ENCODE measurements around the gene SCP2. TPM values are rescaled to one million over a fixed set of nuclear protein-coding genes. Genes with fewer than 3 reads are reported as not detected.

SCP2 gene
- total RNA-seq, 3 donors from 2014 or later = 97.3 to 144 (median 139) TPM

DNA sequence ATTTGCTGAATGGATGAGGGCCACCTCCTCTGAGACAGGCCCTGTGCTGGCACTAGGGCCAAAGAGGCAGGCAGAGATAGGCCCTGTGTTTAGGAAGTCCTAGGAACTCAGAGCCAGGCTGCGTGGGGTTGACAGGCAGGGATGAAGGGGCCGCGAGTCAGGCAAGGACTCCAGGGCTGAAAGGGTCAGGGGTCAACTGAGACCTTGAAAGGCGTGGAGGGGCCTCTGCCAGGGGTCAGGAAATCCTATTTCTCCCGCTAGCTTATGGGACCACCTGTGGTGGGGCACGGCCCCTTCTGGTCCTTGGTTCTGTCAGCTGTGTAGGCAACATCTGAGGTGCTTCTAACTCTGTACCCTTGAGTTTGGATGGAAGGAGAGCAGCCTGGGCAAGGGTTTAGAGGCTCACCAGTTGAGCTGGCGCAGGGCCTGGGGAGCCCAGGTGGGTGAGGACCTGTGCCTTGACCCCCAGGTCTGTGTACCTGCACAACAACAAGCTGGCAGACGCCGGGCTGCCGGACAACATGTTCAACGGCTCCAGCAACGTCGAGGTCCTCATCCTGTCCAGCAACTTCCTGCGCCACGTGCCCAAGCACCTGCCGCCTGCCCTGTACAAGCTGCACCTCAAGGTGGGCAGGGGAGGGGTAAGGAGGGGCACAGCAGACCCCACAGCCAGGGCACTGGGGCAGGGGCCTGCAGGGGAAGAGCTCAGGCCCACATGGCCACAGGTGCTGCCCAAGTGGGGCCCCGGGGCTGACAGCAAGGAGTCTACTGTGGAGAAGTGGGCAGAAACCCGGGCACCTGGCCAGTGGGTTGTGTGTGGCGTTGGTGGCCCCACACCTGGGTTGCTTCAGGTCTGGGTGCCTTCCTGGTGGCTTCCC, 149.9 kb downstream of the SCP2 start:
- Histone ChIP-seq H3K27me3 (no peaks in the 10 kb centered on the region), H3K4me3 (no peak overlapping the region), H3K4me1 (no peaks in the 10 kb centered on the region), H3K27ac (no peak overlapping the region), H3K36me3 (no peaks in the 10 kb centered on the region), H3K9me3 (no peaks in the 10 kb centered on the region)
- intact Hi-C loops (cut with DNase I; ENCODE audit: low total_unique reads) = loop anchor here (10.0 kb wide), 1 partner anchor 358 kb away; no protein-coding TSS in a partner anchor
- peak in 1 of 2 donors; percentile 33 for DNase-seq (ENCODE audit: low spot score in 2 of 2)
- TF ChIP-seq CTCF (IDR thresholded peaks at IDR 0.05) (no peak), POLR2A (IDR thresholded peaks at IDR 0.05) (no peak), POLR2AphosphoS5 (IDR thresholded peaks at IDR 0.05) (no peak)

DNA sequence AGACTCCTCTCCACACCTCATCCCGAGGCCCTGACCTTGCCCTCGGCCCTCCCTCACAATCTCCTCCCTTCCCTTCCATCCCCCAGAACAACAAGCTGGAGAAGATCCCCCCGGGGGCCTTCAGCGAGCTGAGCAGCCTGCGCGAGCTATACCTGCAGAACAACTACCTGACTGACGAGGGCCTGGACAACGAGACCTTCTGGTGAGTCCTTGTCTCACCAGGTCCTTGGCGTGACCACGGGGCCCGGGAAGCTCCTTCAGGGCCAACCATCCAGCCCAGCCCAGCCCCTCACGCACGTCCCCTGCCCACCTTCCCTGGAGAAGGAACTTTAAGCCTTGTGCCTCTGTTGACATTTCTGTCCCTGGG, 150.5 kb downstream of the SCP2 start:
- DNase-seq (ENCODE audit: low spot score in 2 of 2) = no peak
- H3K4me1 ChIP-seq = no peaks in the 10 kb centered on the region
- intact Hi-C loops (cut with DNase I; ENCODE audit: low total_unique reads) = loop anchor here (10.0 kb wide), 1 partner anchor 357 kb away; no protein-coding TSS in a partner anchor
- H3K4me3 ChIP-seq = no peak overlapping the region
- TF ChIP-seq CTCF (IDR thresholded peaks at IDR 0.05) (no peak), POLR2A (IDR thresholded peaks at IDR 0.05) (no peak), POLR2AphosphoS5 (IDR thresholded peaks at IDR 0.05) (no peak)
- H3K9me3 ChIP-seq = no peaks in the 10 kb centered on the region
- no peaks in the 10 kb centered on the region for H3K27me3 ChIP-seq
- no peaks in the 10 kb centered on the region for H3K36me3 ChIP-seq
- H3K27ac ChIP-seq = no peak overlapping the region

DNA sequence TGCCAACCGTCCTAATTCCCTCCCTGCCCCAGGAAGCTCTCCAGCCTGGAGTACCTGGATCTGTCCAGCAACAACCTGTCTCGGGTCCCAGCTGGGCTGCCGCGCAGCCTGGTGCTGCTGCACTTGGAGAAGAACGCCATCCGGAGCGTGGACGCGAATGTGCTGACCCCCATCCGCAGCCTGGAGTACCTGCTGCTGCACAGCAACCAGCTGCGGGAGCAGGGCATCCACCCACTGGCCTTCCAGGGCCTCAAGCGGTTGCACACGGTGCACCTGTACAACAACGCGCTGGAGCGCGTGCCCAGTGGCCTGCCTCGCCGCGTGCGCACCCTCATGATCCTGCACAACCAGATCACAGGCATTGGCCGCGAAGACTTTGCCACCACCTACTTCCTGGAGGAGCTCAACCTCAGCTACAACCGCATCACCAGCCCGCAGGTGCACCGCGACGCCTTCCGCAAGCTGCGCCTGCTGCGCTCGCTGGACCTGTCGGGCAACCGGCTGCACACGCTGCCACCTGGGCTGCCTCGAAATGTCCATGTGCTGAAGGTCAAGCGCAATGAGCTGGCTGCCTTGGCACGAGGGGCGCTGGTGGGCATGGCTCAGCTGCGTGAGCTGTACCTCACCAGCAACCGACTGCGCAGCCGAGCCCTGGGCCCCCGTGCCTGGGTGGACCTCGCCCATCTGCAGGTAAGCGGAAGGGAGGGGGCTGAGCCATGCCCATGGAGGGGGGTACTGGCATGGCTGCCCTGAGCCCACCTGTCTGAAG, 151.4 kb downstream of the SCP2 start:
- no peak for DNase-seq (ENCODE audit: low spot score in 2 of 2)

GRCh38 chr1:53079251-53079650, 152.2 kb downstream of the SCP2 start:
- H3K9me3 ChIP-seq = no peaks in the 10 kb centered on the region
- no peaks in the 10 kb centered on the region for H3K36me3 ChIP-seq
- H3K27me3 ChIP-seq = no peaks in the 10 kb centered on the region
- no peak overlapping the region for H3K27ac ChIP-seq
- H3K4me3 ChIP-seq = no peak overlapping the region
- DNase-seq (ENCODE audit: low spot score in 2 of 2) = no peak
- TF ChIP-seq POLR2A (IDR thresholded peaks at IDR 0.05) (no peak), POLR2AphosphoS5 (IDR thresholded peaks at IDR 0.05) (no peak)
- no peaks in the 10 kb centered on the region for H3K4me1 ChIP-seq
- intact Hi-C loops (cut with DNase I; ENCODE audit: low total_unique reads) = loop anchor here (10.0 kb wide), 1 partner anchor 356 kb away; no protein-coding TSS in a partner anchor

More for the DNA sequence above, 151.4 kb downstream of the SCP2 start:
- Histone ChIP-seq H3K9me3 (no peaks in the 10 kb centered on the region), H3K27me3 (no peaks in the 10 kb centered on the region), H3K4me3 (no peak overlapping the region), H3K27ac (no peak overlapping the region), H3K36me3 (no peaks in the 10 kb centered on the region), H3K4me1 (no peaks in the 10 kb centered on the region)
- TF ChIP-seq POLR2A (IDR thresholded peaks at IDR 0.05) = no peak
- no peak for TF ChIP-seq POLR2AphosphoS5 (IDR thresholded peaks at IDR 0.05)
- TF ChIP-seq CTCF (IDR thresholded peaks at IDR 0.05) = no peak
- intact Hi-C loops (cut with DNase I; ENCODE audit: low total_unique reads) = loop anchor here (10.0 kb wide), 1 partner anchor 356 kb away; no protein-coding TSS in a partner anchor

- TF ChIP-seq POLR2A (IDR thresholded peaks at IDR 0.05) = no peak
- no peak for TF ChIP-seq POLR2AphosphoS5 (IDR thresholded peaks at IDR 0.05)
- no peak for TF ChIP-seq CTCF (IDR thresholded peaks at IDR 0.05)
- no peak overlapping the region for H3K4me3 ChIP-seq
- no peak overlapping the region for H3K27ac ChIP-seq
- H3K27me3 ChIP-seq = no peaks in the 10 kb centered on the region
- H3K4me1 ChIP-seq = no peaks in the 10 kb centered on the region
- no peaks in the 10 kb centered on the region for H3K36me3 ChIP-seq
- no peak for DNase-seq (ENCODE audit: low spot score in 2 of 2)
- intact Hi-C loops (cut with DNase I; ENCODE audit: low total_unique reads) = no loop called here
- no peaks in the 10 kb centered on the region for H3K9me3 ChIP-seq
These were observed 153.0 kb downstream of the SCP2 start for GRCh38 chr1:53080041-53080440.
